HepG2 (cell line): Measurements from ENCODE around the gene SLC5A5. TPM values are rescaled to one million over a fixed set of nuclear protein-coding genes. Genes with fewer than 3 reads are reported as not detected.

Experiments used
- AGO2 ChIP-seq: fragments of 200-400 bp; formaldehyde crosslinking; optimal IDR thresholded peaks from 2 replicates; pipeline ENCODE3; 2017; ENCODE audit warnings: mild to moderate bottlenecking, low read depth, low read length, moderate library complexity
- AHDC1 ChIP-seq: sonication (generic); formaldehyde crosslinking; IDR thresholded peaks from 2 replicates; pipeline ENCODE4 v1.5.1; 2020; ENCODE audit warnings: mild to moderate bottlenecking, missing genetic modification reagents, borderline replicate concordance
- ARID4A ChIP-seq: sonication (generic); formaldehyde crosslinking; IDR thresholded peaks from 2 replicates; pipeline ENCODE4 v1.5.0; 2020; ENCODE audit warnings: mild to moderate bottlenecking, missing genetic modification reagents, borderline replicate concordance
- FLYWCH1 ChIP-seq: sonication (generic); formaldehyde crosslinking; IDR thresholded peaks from 2 replicates; pipeline ENCODE4 v1.8.1; 2023; ENCODE audit warnings: mild to moderate bottlenecking, missing genetic modification reagents
- MNT ChIP-seq: fragments of 450-650 bp; IDR thresholded peaks from 2 replicates; pipeline ENCODE4 v1.6.1; 2016
- MTA1 ChIP-seq: sonication (generic); formaldehyde crosslinking; IDR thresholded peaks from 2 replicates; pipeline ENCODE4 v1.4.0; 2020; ENCODE audit warnings: missing genetic modification reagents, mild to moderate bottlenecking, borderline replicate concordance
- RBM39 ChIP-seq: fragments of 200-400 bp; formaldehyde crosslinking; IDR thresholded peaks from one replicate; pipeline ENCODE4 v1.6.1; 2018; ENCODE audit warnings: antibody characterized with exemption, mild to moderate bottlenecking, low read depth, low read length; ENCODE audit not compliant: poor library complexity, severe bottlenecking
- SIX1 ChIP-seq: sonication (generic); formaldehyde crosslinking; IDR thresholded peaks from 2 replicates; pipeline ENCODE4 v1.4.0; 2020; ENCODE audit warnings: missing genetic modification reagents, borderline replicate concordance
- TEAD3 ChIP-seq: optimal IDR thresholded peaks from 2 replicates; pipeline ENCODE3; 2016; ENCODE audit warnings: borderline replicate concordance
- THAP9 ChIP-seq: sonication (generic); formaldehyde crosslinking; IDR thresholded peaks from 2 replicates; pipeline ENCODE4; 2020; ENCODE audit warnings: missing genetic modification reagents, mild to moderate bottlenecking, borderline replicate concordance
- ZNF331 ChIP-seq: sonication (generic); formaldehyde crosslinking; IDR thresholded peaks from 2 replicates; pipeline ENCODE4 v1.4.0; 2020; ENCODE audit warnings: missing genetic modification reagents
- ZNF431 ChIP-seq: sonication (generic); formaldehyde crosslinking; IDR thresholded peaks from 2 replicates; pipeline ENCODE4 v1.9.0; 2022; ENCODE audit warnings: missing genetic modification reagents, low read depth, mild to moderate bottlenecking, borderline replicate concordance
- ZNF619 ChIP-seq: sonication (generic); formaldehyde crosslinking; IDR thresholded peaks from 2 replicates; pipeline ENCODE4 v1.4.0; 2020; ENCODE audit warnings: mild to moderate bottlenecking, missing genetic modification reagents
- polyA plus RNA-seq, 8 experiments: library from polyadenylated mRNA; depleted of rRNA in 3 of 8; stranded (reverse) in 7 of 8; unstranded in 1 of 8; fragments of >200 nt; fragmentation: Illumina TruSeq in 4 of 8; extraction: Trizol in 4 of 8; gene quantifications; 2 replicates each; pipeline versions ENCODE4 v1.2.1 to v1.2.3, GENCODE V29; 2011 to 2016; ENCODE audit warnings: low read depth in 4 of 8, missing spikeins in 1 of 8, mixed read lengths in 1 of 8; ENCODE audit not compliant: insufficient read depth in 1 of 8
- total RNA-seq, 5 experiments: library from RNA; depleted of rRNA; stranded (reverse); fragments of >200 nt; fragmentation: Illumina TruSeq; extraction: Trizol; gene quantifications; 2 replicates each; pipeline ENCODE4 v1.2.3, GENCODE V29; 2016; ENCODE audit warnings: low read depth in 1 of 5

SLC5A5 gene
- total and polyA plus RNA-seq, 2 of the 13 experiments (the other 11 are each of a cell fraction or from before 2014, with no cell fraction given) = not detected

GRCh38 chr19:17847538-17848366, 24.0 kb upstream of the SLC5A5 start, which contains the start of gene JAK3 (continued):
- TF ChIP-seq ZNF431 (CRISPR knock-in tag) = no peak
- TF ChIP-seq SIX1 (CRISPR knock-in tag) = no peak
- no peak for TF ChIP-seq ZNF619 (CRISPR knock-in tag)
- TF ChIP-seq MNT = no peak
- TF ChIP-seq AGO2 = no peak
- TF ChIP-seq ARID4A (CRISPR knock-in tag) = peak; percentile 48; the same call in 1 of the 2 replicates
- TF ChIP-seq RBM39 = peak; percentile 77
- TF ChIP-seq AHDC1 (CRISPR knock-in tag) = no peak
- TF ChIP-seq FLYWCH1 (CRISPR knock-in tag) = no peak
- no peak for TF ChIP-seq MTA1
- 0 out of 2 replicates have a peak, but pooled peaks have one; percentile 0 for TF ChIP-seq ZNF331 (CRISPR knock-in tag)
- TF ChIP-seq THAP9 (CRISPR knock-in tag) = no peak
- no peak for TF ChIP-seq TEAD3 (CRISPR knock-in tag)
